Raji (cell line): ENCODE measurements around the gene STK33.

Source experiments
- POLR2A ChIP-seq: IDR thresholded peaks from 2 replicates; pipeline ENCODE4 v1.6.1; 2011; ENCODE audit warnings: low read depth, low read length, control low read depth; ENCODE audit not compliant: insufficient read depth

The STK33 gene

GRCh38 chr11:8527939-8528338 is 66.1 kb downstream of the STK33 start:
- no peak for TF ChIP-seq POLR2A

- TF ChIP-seq POLR2A, result no peak
Observed at GRCh38 chr11:8523396-8523795, 70.6 kb downstream of the STK33 start.

- no peak for TF ChIP-seq POLR2A
Observed at GRCh38 chr11:8512547-8512946, 81.5 kb downstream of the STK33 start.

GRCh38 chr11:8503910-8504364 is 90.1 kb downstream of the STK33 start:
- no peak for TF ChIP-seq POLR2A

- TF ChIP-seq POLR2A, result no peak
Observed at GRCh38 chr11:8501836-8502235, 92.2 kb downstream of the STK33 start.

- no peak for TF ChIP-seq POLR2A
Observed at GRCh38 chr11:8488395-8488794, 105.6 kb downstream of the STK33 start.

GRCh38 chr11:8487261-8487660 is 106.8 kb downstream of the STK33 start:
- no peak for TF ChIP-seq POLR2A

- no peak for TF ChIP-seq POLR2A
Observed at GRCh38 chr11:8484251-8484650, 109.8 kb downstream of the STK33 start.

GRCh38 chr11:8480858-8481257 is 113.2 kb downstream of the STK33 start:
- no peak for TF ChIP-seq POLR2A

GRCh38 chr11:8477680-8478079 is 116.3 kb downstream of the STK33 start:
- TF ChIP-seq POLR2A, result no peak

- TF ChIP-seq POLR2A, result no peak
Observed at GRCh38 chr11:8477151-8477550, 116.9 kb downstream of the STK33 start.

GRCh38 chr11:8459711-8460399 is 134.2 kb downstream of the STK33 start:
- no peak for TF ChIP-seq POLR2A

- no peak for TF ChIP-seq POLR2A
Observed at GRCh38 chr11:8442301-8442700, 151.7 kb downstream of the STK33 start.

GRCh38 chr11:8440649-8441048 is 153.4 kb downstream of the STK33 start:
- no peak for TF ChIP-seq POLR2A

GRCh38 chr11:8429483-8429882 is 164.5 kb downstream of the STK33 start:
- TF ChIP-seq POLR2A, result no peak

- no peak for TF ChIP-seq POLR2A
Observed at GRCh38 chr11:8426076-8426475, 168.0 kb downstream of the STK33 start.

- no peak for TF ChIP-seq POLR2A
Observed at GRCh38 chr11:8415195-8415594, 178.8 kb downstream of the STK33 start.

GRCh38 chr11:8408151-8408941 is 185.7 kb downstream of the STK33 start:
- TF ChIP-seq POLR2A, result no peak
